ENCODE measurements around the gene EMP2. TPM values are rescaled to one million over a fixed set of nuclear protein-coding genes. Genes with fewer than 3 reads are reported as not detected.

Gene EMP2
- polyA plus RNA-seq, 1 experiment, result 57.8 TPM

DNA sequence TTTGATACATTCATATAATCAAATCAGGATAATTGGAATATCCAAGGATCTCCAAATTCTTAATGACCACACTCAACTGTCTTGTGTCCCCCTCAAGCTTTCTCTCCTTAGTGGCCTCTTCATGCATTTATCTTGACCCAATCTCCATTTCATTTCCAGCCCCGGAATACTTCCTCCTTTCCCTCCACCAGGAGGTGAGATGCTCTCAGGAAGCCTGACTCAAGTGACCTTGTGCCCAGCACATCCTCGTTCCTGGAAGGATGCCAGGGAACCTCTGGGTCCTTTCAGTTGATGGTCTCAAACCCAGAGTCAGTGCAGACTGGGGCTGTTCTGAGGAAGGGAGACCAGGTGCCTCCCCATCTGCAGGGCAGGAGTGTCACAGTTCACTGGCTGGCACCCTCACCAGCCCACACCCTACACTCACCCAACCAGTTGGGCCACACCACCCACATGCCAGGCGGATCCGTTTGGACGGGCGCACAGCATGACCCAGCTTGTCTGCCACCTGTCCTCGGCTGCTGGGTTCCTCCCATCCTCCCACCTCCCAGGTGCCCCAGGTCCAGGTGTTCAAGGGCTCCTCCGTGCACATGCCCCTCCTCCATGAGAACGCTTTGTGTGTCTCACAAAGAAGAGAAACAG lies 14.0 kb upstream of the EMP2 start:
- DNase-seq (ENCODE audit: low read depth), result no peak
- peaks cover 6% of the 10 kb centered on the region for H3K27me3 ChIP-seq (ENCODE audit: control insufficient read depth, insufficient read depth, low read length)
- POLR2A ChIA-PET, result no interaction called here
- H3K36me3 ChIP-seq (ENCODE audit: control insufficient read depth, insufficient read depth, low read length), result no peaks in the 10 kb centered on the region
- CTCF ChIA-PET, result interaction anchor here (0.6 kb wide), 1 partner anchor 80 kb away, joined by 3 read pairs; no protein-coding TSS in a partner anchor
- TF ChIP-seq, protein P1, sequence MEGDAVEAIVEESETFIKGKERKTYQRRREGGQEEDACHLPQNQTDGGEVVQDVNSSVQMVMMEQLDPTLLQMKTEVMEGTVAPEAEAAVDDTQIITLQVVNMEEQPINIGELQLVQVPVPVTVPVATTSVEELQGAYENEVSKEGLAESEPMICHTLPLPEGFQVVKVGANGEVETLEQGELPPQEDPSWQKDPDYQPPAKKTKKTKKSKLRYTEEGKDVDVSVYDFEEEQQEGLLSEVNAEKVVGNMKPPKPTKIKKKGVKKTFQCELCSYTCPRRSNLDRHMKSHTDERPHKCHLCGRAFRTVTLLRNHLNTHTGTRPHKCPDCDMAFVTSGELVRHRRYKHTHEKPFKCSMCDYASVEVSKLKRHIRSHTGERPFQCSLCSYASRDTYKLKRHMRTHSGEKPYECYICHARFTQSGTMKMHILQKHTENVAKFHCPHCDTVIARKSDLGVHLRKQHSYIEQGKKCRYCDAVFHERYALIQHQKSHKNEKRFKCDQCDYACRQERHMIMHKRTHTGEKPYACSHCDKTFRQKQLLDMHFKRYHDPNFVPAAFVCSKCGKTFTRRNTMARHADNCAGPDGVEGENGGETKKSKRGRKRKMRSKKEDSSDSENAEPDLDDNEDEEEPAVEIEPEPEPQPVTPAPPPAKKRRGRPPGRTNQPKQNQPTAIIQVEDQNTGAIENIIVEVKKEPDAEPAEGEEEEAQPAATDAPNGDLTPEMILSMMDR (IDR thresholded peaks at IDR 0.05; ENCODE audit: insufficient read depth, low read depth, low read length), result no peak
- H3K4me3 ChIP-seq (ENCODE audit: low read depth, low read length), result no peak overlapping the region

DNA sequence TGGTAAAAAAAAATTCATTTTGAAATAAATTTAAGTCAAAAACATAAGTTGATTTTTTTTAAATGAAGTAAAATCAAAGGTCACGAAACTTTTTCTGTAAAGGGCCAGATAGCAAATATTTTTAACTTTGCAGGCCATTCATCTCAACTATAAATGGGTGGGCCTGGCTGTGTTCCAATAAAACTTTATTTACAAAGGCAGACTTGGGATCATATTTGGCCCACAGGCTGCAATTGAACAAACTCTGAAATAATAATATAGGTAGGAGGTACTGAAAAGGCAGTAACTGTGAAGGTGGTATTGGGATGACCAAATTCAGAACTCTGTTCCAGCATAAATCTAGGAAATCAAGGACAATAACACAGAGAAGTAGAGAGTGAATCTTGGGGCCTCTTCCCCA lies 12.2 kb upstream of the EMP2 start:
- no peaks in the 10 kb centered on the region for H3K36me3 ChIP-seq (ENCODE audit: control insufficient read depth, insufficient read depth, low read length)
- no peak for DNase-seq (ENCODE audit: low read depth)
- H3K27me3 ChIP-seq (ENCODE audit: control insufficient read depth, insufficient read depth, low read length), result peaks cover 4% of the 10 kb centered on the region
- H3K4me3 ChIP-seq (ENCODE audit: low read depth, low read length), result no peak overlapping the region
- POLR2A ChIA-PET, result no interaction called here
- CTCF ChIA-PET, result no interaction called here
- TF ChIP-seq, protein P1 (IDR thresholded peaks at IDR 0.05; ENCODE audit: insufficient read depth, low read depth, low read length), result no peak

DNA sequence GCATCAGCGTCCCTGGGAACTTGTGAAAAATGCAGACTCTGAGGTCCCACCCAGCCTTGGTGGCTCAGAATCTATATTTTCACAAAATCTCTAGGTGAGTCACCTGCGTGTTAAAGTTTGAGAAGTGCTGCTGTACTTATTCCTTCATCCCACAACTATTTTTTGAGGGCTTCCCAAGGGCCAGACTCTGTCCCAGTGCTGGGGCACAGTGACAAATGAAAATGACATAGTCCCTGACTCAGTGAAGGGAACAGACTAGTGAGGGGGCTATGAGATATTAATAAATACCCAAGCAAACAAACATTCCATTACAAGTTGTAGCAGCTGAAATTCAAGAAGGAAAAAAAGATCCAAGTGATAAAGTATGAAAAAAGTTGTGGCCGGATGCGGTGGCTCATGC lies 9.9 kb upstream of the EMP2 start:
- CTCF ChIA-PET, result interaction anchor here (1.6 kb wide), 1 partner anchor 10 kb away, joined by 3 read pairs; the partner anchor contains the start of gene EMP2
- POLR2A ChIA-PET, result no interaction called here
- no peak overlapping the region for H3K4me3 ChIP-seq (ENCODE audit: low read depth, low read length)
- TF ChIP-seq, protein P1 (IDR thresholded peaks at IDR 0.05; ENCODE audit: insufficient read depth, low read depth, low read length), result no peak
- no peaks in the 10 kb centered on the region for H3K36me3 ChIP-seq (ENCODE audit: control insufficient read depth, insufficient read depth, low read length)
- no peak for DNase-seq (ENCODE audit: low read depth)
- H3K27me3 ChIP-seq (ENCODE audit: control insufficient read depth, insufficient read depth, low read length), result 0 out of 2 replicates have a peak, but pooled peaks cover 2% of the 10 kb centered on the region

DNA sequence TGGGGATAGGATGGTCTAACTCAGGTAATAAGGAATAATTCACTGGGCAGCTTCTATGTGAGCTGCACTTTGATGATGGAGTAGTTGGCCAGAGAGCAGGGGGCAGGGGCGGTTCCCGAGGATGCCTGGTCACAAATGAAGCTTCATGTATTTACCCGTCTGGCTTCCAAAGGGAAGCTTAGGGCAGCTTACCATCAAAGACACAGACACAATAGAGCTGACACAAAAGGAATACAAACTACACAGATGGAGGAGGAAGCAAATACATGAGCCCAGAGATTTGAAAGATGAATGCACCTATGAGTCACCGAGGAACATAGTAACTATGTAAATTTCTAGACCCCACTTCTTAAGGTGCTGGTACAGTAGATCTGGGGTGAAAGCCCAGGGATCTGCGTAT lies 8.7 kb upstream of the EMP2 start:
- Histone ChIP-seq H3K36me3 (ENCODE audit: control insufficient read depth, insufficient read depth, low read length) (no peaks in the 10 kb centered on the region), H3K27me3 (ENCODE audit: control insufficient read depth, insufficient read depth, low read length) (0 out of 2 replicates have a peak, but pooled peaks cover 2% of the 10 kb centered on the region), H3K4me3 (ENCODE audit: low read depth, low read length) (no peak overlapping the region)
- CTCF ChIA-PET, result interaction anchor here (0.6 to 1.6 kb wide), 4 partner anchors 9 to 36 kb away, joined by 3 read pairs; partner anchors contain the start of gene EMP2
- DNase-seq (ENCODE audit: low read depth), result no peak
- POLR2A ChIA-PET, result no interaction called here
- TF ChIP-seq, protein P1 (IDR thresholded peaks at IDR 0.05; ENCODE audit: insufficient read depth, low read depth, low read length), result no peak

DNA sequence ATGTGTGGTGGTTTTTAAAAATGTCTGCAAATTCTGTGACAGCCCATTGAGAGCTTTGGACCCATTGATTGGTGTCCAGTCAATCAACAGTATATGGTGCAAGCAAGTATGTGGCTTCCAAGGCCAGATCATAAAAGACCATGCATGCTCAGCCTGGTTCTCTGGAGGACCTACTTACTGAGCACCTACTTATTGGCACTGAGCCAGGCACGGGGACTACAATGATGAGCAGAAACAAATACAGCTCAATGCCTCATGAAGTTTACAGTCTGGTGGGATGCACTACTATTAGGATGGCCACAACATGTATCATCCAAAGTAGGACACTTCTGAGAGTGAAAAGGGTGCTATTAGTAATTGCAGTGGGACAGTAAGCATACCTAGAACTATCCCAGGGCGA lies 7.2 kb upstream of the EMP2 start:
- ChIA-PET POLR2A (no interaction called here), CTCF (interaction anchor here (0.6 kb wide), 1 partner anchor 1642 kb away, joined by 3 read pairs; no protein-coding TSS in a partner anchor)
- TF ChIP-seq, protein P1 (IDR thresholded peaks at IDR 0.05; ENCODE audit: insufficient read depth, low read depth, low read length), result no peak
- no peak for DNase-seq (ENCODE audit: low read depth)
- Histone ChIP-seq H3K4me3 (ENCODE audit: low read depth, low read length) (no peak overlapping the region), H3K27me3 (ENCODE audit: control insufficient read depth, insufficient read depth, low read length) (no peaks in the 10 kb centered on the region), H3K36me3 (ENCODE audit: control insufficient read depth, insufficient read depth, low read length) (no peaks in the 10 kb centered on the region)

Measured in BJ (cell line).